Ascending aorta (tissue), 2 donors: ENCODE results near the gene SND1. TPM values are rescaled to one million over a fixed set of nuclear protein-coding genes. Genes with fewer than 3 reads are reported as not detected.

Experiments
- DNase-seq, 2 donors: peaks; one replicate each; pipeline ENCODE4 v3.0.0-alpha.2; 2019; ENCODE audit warnings: low spot score in 2 of 2
- H3K27ac ChIP-seq, 2 donors: fragments of 200-600 bp; sonication (generic); one replicate each; pipeline ENCODE4 v1.5.1; 2016 to 2017; ENCODE audit warnings: mild to moderate bottlenecking in 1 of 2
- H3K27me3 ChIP-seq: fragments of 200-600 bp; sonication (generic); one replicate; pipeline ENCODE4 v1.5.1; 2017
- H3K36me3 ChIP-seq, 2 donors: fragments of 200-600 bp; sonication (generic); one replicate each; pipeline ENCODE4 v1.5.1; 2016
- H3K4me1 ChIP-seq, 2 donors: fragments of 200-600 bp; sonication (generic); one replicate each; pipeline ENCODE4 v1.5.1; 2016 to 2017; ENCODE audit warnings: mild to moderate bottlenecking in 1 of 2
- H3K4me3 ChIP-seq, 2 donors: fragments of 200-600 bp; sonication (generic); one replicate each; pipeline ENCODE4 v1.5.1; 2016 to 2017; ENCODE audit warnings: mild to moderate bottlenecking in 1 of 2
- H3K9me3 ChIP-seq, 2 donors: fragments of 200-600 bp; sonication (generic); one replicate each; pipeline ENCODE4 v1.5.1; 2016
- CTCF ChIP-seq, 3 experiments: fragments of 200-600 bp in 2 of 3; fragments of 450-650 bp in 1 of 3; sonication (generic) in 2 of 3; IDR thresholded peaks; one replicate each; pipeline ENCODE4 v1.5.1; 2016 to 2019; ENCODE audit warnings: antibody characterized with exemption in 3 of 3, mild to moderate bottlenecking in 1 of 3, moderate library complexity in 1 of 3
- intact Hi-C: fragments of 100-400 bp; cut with DNase I; formaldehyde crosslinking; loops from one replicate; pipeline ENCODE4 v1.15.1; 2023
- total RNA-seq: library from RNA; depleted of rRNA; stranded (reverse); fragments of >200 nt; gene quantifications from one replicate; pipeline ENCODE4 v1.1.0, GENCODE V29; 2016

The SND1 gene
- total RNA-seq, 1 donor from 2014 or later: 93.8 TPM

- Histone ChIP-seq H3K36me3 (peaks cover 0 to 12% of the 10 kb centered on the region in 2 donors), H3K9me3 (no peaks in the 10 kb centered on the region), H3K27me3 (no peaks in the 10 kb centered on the region), H3K4me3 (no peak overlapping the region), H3K4me1 (no peaks in the 10 kb centered on the region), H3K27ac (no peak overlapping the region)
- intact Hi-C loops: no loop called here
- DNase-seq: no peak
- TF ChIP-seq CTCF (IDR thresholded peaks at IDR 0.05): no peak
These were observed 322.5 kb downstream of the SND1 start for GRCh38 chr7:127974446-127975035.

DNA sequence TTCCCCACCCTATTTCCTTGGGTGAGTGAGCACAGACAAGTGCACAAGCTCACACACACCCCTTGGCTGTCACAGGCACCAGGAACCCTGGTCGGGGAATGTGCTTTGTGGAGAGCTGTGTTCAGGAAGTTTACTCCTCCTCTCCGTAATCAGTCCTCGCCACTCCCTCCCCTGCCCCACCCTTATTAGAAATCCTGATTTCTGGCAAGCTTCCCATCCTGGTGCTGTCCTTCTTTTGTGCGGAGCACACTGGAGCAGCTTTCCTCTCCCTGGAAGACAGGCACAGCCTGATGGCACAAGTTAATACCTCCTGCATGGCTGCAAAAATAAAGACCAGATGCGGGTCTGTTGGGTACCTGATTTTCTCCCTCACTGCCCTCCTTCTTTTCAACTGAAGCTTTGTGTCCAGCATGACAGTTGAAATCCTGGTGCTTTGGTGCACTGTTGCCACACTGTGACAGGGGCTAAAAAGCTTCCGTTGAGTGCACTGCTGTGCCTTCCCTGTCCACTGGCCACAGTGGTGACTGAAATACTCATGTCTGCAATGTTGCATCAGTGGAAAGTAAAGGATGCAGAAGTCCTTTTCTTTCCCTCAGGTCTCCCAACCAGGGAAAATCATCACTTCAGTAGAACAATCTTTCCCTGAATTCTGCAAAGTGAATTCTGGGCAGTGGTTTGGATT lies 324.2 kb downstream of the SND1 start:
- peaks cover 0 to 12% of the 10 kb centered on the region in 2 donors for H3K36me3 ChIP-seq
- intact Hi-C loops: no loop called here
- DNase-seq: no peak

GRCh38 chr7:127976738-127977120 lies 324.7 kb downstream of the SND1 start:
- Histone ChIP-seq H3K27me3 (no peaks in the 10 kb centered on the region), H3K27ac (no peak overlapping the region), H3K4me1 (no peaks in the 10 kb centered on the region), H3K36me3 (peaks cover 0 to 12% of the 10 kb centered on the region in 2 donors), H3K4me3 (no peak overlapping the region), H3K9me3 (no peaks in the 10 kb centered on the region)
- intact Hi-C loops: no loop called here
- no peak for DNase-seq
- TF ChIP-seq CTCF (IDR thresholded peaks at IDR 0.05): no peak

More for the DNA sequence above, 324.2 kb downstream of the SND1 start:
- Histone ChIP-seq H3K4me1 (no peaks in the 10 kb centered on the region), H3K9me3 (no peaks in the 10 kb centered on the region), H3K27ac (no peak overlapping the region), H3K4me3 (no peak overlapping the region), H3K27me3 (no peaks in the 10 kb centered on the region)
- TF ChIP-seq CTCF (IDR thresholded peaks at IDR 0.05): no peak

DNA sequence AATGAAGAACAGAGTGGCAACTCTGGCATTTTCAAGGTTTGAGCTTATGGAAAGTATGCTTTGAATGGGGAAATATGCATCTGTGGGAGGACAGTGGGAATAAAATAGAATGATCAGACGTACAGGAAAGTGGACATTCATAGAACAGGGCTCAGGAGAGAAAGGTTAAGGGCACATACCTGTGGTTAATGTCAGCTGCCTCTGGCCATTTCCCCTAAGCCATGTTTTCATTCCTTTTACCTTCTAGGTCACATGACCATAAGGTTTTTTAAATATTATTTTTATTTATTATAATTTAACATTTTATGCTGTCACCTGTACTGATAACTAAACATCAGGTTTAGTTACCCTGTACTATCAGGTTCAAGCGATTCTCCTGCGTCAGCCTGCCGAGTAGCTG lies 326.4 kb downstream of the SND1 start:
- intact Hi-C loops: no loop called here
- H3K4me3 ChIP-seq: no peak overlapping the region
- DNase-seq: no peak

DNA sequence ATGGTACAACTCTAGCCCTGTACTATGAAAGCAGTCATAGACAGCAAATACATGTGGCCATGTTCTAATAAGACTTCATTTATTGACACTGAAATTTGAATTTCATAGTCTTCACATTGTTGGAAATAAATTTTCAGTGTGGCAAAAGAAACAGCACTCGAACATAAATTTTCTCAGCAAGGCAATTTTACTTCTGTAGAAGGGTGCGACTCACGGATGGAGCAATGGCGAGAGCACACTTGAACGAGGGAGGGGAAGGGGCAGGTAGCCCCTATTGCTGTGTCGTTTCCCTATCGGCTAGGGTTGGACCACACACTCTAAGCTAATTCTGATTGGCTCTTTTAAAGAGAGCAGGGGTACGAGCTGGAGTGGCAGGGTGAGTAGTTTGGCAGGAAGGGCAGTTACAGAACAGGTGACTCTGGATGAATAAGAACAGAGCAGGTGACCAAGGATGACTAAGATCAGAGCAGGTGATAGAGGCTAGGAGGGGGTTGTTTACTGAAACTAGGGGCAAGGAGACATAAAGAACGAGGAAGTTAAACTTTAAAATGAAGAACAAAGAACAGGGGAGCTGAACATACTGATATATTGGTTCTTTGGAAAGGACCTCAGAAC lies 327.2 kb downstream of the SND1 start:
- intact Hi-C loops: no loop called here
- no peaks in the 10 kb centered on the region for H3K4me1 ChIP-seq

More for the DNA sequence above, 326.4 kb downstream of the SND1 start:
- Histone ChIP-seq H3K27ac (no peak overlapping the region), H3K9me3 (no peaks in the 10 kb centered on the region), H3K27me3 (no peaks in the 10 kb centered on the region), H3K4me1 (no peaks in the 10 kb centered on the region), H3K36me3 (peaks cover 0 to 12% of the 10 kb centered on the region in 2 donors)
- TF ChIP-seq CTCF (IDR thresholded peaks at IDR 0.05): no peak

More for the DNA sequence above, 327.2 kb downstream of the SND1 start:
- no peaks in the 10 kb centered on the region for H3K9me3 ChIP-seq
- no peak overlapping the region for H3K4me3 ChIP-seq
- H3K36me3 ChIP-seq: peaks cover 0 to 12% of the 10 kb centered on the region in 2 donors
- no peak for TF ChIP-seq CTCF (IDR thresholded peaks at IDR 0.05)
- H3K27me3 ChIP-seq: no peaks in the 10 kb centered on the region
- H3K27ac ChIP-seq: no peak overlapping the region
- no peak for DNase-seq
